HS-27A (cell line): ENCODE results near the gene DYRK1A.
"Not testable (repeated sequence)": the region's sequence is repeated elsewhere in the genome, so short reads cannot be mapped to it uniquely, and the experiment has no call there.

ENCODE experiments used
- DNase-seq: peaks from one replicate; pipeline ENCODE4 v3.0.0-alpha.2; 2012; ENCODE audit warnings: low read depth, missing footprints

DYRK1A gene

DNA sequence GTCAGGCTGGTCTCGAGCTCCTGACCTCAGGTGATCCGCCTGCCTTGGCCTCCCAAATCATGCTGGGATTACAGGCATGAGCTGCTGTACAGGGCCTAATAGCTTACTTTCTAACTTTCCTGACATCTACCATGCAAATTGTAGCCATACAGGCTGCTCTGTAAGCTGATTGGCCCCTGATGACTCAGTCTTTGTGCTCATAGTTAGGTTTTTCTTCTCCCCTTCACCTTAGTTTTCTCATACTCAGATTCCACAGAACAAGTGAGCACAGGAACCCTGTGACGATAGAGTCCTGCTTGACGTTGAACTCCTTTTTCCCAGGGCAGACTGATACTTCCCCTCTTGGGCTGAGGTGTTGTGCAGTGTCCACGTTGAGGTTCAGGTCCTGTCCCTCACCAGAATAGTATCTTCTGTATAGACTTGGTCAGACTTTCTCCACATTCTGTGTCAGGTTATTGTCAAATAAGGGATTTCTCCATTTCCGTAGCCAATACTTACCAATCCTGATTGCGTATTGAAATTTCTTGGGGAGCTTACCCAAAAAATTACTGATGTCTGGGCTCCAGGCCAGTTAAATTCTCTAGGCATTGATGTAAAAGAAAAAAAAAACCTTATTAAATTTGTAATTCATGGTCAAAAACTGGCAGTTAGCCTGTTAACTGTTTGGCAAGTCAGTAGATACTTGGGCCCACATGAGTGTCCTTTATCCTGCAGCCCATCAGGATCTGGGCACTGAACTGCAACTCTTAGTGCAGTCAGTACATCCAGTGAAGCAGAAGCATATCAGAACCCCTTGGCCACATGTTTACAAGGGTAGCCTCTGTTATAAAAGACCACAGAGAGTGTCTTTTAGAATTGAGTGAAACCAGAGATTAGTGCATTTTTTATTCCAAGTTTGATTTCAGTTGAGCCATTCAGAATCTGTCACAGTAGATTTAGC lies 118.2 kb downstream of the DYRK1A start:
- no peak for DNase-seq

DNA sequence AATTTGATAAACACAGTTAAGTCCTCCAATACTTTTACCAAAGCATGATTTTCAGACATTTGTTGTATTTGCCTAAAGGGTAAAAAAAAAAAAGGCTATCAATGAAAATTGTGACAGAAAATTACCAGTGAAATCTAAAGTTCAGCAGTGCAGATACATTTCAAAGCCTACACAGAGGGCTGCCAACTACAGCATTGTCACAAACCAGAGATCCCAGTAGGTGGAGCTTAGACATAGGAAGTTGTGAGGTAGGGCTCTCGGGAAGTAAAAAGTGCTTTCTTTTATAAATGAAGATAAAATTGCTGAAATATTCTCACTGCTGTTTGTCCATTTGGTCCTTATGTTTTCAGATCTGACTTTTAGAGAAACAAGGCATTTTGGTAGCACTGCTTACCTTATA lies 123.0 kb downstream of the DYRK1A start:
- no peak for DNase-seq

DNA sequence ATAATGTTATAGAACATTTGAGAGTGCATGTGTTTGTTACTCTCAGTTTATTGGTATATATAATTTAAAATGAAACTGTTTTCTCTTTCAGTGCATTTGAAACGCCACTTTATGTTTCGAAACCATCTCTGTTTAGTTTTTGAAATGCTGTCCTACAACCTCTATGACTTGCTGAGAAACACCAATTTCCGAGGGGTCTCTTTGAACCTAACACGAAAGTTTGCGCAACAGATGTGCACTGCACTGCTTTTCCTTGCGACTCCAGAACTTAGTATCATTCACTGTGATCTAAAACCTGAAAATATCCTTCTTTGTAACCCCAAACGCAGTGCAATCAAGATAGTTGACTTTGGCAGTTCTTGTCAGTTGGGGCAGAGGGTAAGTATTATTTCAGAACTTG lies 123.5 kb downstream of the DYRK1A start:
- DNase-seq = no peak

DNA sequence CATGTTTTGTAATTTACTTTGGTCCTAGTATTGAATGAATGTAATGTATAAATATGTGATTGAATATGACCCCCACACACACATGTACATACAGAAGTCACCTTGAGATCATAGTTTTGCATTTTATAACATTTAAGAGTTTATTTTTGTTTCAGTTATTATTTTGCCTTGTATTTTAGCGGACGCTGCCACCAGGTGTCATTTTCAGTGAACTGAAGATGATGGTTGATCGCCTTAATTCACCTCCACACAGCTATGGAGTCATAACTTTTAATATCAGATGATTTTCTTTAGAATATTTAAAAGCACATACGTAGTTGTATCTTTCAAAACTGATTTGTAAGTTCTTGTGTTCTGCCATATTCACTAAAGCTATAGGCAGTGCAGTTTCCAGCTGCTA lies 130.4 kb downstream of the DYRK1A start:
- DNase-seq = no peak

DNA sequence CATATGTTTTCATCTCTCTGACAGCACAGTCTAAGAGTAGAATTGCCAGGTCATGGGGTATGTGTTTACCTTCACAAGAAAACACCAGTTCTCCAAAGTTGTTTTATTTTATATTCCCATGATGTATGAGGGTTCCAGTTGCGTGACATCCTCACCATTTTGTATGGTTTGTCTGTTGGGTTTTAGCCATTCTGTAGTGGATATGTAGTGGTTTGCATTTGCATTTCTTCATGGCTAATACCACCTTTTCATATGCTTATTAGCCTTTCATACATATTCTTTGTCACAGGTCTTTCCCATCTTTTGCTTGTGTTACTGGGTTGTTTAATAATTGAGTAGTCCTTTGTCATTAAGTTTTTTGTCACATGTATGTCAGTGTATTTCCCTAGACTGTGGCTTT lies 132.1 kb downstream of the DYRK1A start:
- no peak for DNase-seq

DNA sequence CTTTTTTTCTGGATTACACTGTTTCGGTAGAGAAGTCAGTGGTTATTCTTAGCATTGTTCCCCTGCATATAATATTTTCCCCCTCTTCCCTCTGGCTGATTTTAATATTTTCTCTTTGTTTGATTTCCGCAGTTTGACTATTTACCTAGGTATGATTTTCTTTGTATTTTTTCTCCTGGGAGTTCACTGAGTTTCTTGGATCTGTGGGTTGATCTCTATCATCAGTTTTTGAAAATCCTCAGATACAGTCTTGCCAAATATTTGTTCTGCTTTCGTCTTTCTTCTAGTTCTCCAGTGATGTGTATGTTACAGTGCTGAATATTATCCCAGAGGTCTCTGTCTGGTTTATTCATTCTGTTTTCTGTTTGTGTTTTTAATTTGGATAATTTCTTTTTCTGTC lies 136.4 kb downstream of the DYRK1A start:
- no peak for DNase-seq

DNA sequence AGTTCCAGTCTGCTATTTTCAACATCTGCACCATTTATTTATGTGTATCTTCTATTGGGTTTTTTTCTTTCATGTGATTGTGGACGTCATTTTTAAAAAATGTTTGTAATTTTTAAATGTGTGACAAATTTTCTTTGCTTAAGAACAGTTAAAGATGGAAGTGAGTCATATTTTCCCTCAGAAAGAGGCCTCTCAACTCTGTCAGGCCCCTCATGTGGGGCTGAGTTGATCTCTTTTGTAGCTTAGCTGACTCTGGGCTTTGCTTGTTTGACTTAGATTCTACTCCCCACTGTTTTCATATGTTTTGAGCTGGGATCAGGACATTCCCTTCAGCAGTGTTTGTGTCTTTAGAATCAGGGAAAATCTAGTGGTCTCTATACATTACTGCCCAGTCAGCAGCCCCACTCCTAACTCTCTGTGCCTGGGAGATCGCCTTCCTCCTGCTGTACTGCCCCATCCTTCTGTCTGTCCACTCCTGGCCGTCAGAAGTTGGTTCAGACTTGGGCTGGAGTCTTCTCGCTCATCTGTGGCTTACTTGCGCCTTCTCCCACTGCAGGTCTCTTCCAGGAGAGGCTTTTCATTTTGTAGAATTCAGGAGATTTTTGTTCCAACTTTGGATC lies 137.4 kb downstream of the DYRK1A start:
- peak; percentile 29 for DNase-seq

DNA sequence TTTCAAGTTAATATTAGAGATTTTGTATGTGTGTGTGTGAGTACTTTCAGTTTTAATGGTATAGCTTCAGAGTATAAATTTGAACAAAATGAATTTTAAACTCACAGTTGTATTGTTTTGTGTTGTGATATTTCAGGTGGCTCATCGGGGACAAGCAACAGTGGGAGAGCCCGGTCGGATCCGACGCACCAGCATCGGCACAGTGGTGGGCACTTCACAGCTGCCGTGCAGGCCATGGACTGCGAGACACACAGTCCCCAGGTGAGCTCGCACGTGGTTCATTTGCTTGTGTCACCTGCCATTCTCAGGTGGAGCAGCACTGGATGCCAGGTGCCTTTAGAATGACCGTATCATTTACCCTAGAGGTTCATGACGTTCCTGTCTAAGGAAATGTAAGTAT lies 139.4 kb downstream of the DYRK1A start:
- no peak for DNase-seq

DNA sequence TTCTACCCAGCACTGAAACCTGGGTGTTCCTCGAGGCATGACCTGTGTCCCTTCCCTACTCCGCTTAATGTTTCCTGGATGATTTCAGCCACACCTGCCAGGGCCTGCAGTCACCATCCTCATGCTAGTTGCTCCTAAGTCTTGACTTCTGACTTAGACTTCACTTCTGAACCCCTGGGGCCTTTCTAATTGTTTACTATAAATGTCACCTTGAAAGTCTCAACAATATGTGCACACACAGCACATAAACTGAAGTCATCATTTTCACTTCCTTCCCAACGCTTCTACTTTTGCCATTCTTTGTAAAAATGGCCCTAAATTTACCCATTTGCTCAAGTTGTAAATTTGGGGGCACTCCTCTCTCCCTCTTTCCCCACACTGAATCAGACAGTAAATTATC lies 141.1 kb downstream of the DYRK1A start:
- DNase-seq = no peak

DNA sequence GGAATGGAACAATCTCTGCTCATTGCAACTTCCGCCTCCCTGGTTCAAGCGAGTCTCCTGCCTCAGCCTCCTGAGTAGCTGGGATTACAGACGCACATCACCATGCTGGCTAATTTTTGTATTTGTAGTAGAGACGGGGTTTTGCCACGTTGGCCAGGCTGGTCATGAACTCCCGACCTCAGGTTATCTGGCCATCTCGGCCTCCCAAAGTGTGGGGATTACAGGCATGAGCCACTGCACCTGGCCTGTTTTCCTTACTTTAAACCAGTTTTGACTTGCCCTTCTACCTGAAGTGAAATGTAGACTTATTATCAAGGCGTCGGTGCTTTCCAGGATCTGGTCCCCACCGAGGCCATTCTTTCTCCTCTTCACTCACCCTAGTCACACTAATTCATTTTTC lies 141.8 kb downstream of the DYRK1A start:
- no peak for DNase-seq

DNA sequence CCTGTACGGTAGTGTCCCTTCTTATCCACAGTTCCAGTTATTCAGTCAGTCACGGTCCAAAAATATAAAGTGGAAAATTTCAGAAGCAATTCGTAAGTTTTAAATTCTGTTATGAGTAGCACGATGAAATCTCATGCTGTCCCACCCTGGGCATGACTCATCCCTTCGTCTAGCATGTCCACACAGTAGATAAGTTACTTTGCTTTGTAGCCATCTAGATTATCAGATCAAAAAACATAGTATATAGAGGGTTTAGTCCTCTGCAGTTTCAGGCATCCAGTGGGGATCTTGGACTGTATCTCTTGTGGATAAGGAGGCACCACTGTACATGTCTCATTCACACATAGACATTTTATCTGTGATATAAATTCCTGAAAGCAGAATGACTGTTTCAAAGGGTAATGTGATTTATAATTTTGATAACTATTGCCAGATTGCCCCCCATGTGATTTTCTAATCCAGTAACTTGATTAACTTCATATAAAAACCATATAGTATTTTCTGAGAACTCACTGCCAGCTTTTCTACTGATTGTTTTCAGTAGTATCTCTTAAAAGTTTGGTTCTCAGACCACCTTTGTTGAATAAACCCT lies 143.3 kb downstream of the DYRK1A start:
- DNase-seq = no peak

DNA sequence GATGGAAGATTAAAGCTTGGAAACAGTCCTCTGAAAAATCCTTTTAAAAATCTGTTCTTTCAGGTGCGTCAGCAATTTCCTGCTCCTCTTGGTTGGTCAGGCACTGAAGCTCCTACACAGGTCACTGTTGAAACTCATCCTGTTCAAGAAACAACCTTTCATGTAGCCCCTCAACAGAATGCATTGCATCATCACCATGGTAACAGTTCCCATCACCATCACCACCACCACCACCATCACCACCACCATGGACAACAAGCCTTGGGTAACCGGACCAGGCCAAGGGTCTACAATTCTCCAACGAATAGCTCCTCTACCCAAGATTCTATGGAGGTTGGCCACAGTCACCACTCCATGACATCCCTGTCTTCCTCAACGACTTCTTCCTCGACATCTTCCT lies 145.3 kb downstream of the DYRK1A start:
- no peak for DNase-seq

DNA sequence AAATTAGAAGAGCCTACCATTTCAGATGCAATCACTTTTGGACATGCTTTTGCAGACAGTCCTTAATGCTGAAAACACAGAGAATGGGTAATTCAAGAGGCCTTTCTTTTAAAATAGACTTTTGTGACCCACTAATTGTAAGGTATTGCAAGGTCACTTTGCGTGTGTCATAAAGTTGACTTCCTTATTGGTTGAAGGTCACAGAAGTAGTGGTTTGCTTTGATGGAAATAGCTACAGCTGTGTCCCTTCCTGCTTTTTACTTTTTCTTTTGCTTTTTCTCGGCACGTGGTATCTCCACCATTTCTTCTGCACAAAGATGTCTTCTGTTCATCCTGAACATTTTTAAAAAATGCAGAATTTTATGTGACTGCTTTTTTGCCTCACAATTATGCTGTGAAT lies 146.8 kb downstream of the DYRK1A start:
- no peak for DNase-seq

DNA sequence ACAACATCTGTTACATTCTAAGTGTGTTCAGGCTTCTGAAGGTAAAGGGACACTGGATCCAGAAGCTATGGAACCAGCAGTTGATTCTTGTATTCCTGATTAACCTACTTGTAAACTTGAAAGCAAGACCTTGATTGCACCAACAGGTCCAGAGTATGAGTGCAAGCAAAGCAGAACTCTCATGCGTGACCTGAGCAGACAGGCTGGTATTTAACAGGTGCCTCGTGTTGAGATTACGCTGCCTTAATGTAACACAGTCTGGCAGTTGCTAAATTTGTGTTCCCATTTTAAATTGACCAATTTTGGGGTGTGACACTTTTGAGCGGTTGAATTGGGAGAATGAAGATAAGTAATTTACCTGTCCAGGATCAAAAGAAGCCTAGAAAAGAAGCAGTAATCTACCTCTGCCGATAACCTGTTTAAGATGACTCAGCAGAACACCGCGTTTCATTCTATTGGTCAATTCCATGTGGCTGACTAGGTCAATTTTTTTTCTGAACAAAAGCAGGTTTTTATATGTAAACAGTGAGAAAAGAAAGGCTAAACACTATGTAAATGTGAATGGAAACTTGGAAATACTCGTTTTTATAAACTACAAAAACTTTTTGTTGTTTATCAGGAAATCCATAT lies 147.6 kb downstream of the DYRK1A start:
- no peak for DNase-seq

DNA sequence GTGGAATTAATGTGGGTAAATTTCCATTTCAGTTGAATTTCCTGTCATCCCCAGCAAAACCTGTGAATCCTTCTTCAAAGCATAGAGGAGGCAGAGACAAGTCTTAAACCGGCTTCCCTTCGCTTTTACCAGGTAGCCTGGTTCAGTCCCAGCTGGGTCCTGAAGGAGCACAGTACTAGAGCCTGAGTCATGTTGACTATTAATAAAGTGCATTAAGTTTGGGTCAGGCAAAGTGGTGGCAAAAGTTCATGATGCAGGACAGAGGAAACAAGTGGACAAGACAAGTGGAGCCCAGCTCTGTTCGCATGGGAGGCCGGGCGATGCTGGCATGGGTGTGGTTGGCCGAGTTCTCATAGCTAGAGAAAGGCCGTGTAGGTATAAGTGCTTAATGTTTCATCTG lies 150.4 kb downstream of the DYRK1A start:
- no peak for DNase-seq

DNA sequence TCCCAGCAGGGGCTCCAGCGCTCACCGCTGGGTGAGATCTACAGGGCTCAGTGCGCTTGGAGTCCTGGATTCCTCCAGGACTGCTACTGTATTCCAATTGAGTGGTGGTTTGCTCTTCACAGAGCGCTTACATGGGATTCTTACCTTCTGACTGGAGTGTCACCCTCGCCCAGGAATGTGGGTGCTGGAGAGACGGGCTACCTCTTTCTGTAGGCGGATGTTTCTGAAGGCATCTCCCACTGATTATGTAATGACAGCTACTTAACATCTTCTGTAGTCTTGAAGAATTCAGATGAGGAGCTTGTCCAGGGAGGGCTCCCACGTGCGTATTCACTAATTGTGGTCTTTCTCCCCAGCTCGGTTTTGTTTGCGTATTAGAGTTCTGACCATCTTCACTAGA lies 154.2 kb downstream of the DYRK1A start:
- no peak for DNase-seq

DNA sequence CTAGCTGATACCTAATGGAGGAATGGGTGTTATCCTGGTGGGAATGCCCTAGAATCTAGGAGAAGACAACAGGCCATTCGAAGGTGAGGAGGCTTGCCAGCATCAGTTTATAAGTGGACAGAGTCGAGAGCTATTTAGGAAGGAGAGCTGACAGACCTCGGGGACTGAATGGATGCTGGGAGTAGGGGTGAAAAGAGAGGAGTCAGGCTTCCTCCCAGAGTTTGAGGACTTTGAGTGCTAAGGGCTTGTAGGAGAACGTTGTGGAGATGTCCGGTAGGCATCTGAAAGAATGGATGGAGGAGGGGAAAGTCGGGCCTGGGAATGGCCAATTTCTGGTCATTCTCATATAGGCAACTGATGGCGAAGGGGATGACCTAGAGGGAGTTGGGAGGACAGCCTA lies 155.1 kb downstream of the DYRK1A start:
- no peak for DNase-seq

DNA sequence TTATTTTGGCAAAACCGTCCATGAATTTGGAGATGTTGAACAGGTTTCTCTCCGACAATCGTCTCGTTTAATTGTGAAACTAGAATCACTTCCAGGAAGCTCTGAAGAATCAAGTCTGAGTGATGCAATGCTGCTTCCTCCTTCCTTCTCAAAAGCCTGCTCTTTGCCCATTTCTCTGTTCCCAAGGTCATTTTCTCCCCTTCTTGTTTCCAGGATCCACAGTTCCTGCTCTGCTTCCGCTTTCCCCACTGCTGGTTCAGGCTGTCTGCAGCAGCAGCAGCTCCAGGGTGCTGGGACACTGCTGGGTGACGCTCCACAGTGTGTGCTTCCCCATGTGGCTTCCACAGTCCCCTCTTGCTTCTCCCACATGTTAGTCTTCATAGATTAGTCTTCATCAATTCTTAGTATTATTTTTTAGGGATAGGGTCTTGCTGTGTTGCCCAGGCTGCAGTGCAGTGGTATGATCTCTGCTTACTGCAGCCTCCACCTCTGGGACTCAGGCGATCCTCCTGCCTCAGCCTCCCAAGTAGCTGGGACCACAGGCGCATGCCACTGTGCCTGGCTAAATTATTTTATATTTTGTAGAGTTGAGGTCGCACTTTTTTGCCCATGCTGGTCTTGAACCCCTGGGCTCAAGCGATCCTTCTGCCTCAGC lies 156.2 kb downstream of the DYRK1A start:
- no peak for DNase-seq

DNA sequence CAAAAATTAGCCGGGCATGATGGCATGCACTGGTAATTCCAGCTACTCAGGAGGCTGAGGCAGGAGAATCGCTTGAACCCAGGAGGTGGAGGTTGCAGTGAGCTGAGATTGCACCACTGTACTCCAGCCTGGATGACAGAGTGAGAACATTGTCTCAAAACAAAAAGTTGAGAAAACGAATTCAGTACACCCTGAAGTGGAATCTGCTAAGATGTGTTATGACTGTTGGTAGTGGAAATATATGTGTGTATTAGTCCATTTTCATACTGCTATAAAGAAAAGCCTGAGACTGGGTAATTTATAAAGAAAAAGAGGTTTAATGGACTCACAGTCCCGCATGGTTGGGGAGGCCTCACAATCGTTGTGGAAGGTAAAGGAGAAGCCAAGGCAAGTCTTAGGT lies 158.4 kb downstream of the DYRK1A start:
- not testable (repeated sequence) for DNase-seq

DNA sequence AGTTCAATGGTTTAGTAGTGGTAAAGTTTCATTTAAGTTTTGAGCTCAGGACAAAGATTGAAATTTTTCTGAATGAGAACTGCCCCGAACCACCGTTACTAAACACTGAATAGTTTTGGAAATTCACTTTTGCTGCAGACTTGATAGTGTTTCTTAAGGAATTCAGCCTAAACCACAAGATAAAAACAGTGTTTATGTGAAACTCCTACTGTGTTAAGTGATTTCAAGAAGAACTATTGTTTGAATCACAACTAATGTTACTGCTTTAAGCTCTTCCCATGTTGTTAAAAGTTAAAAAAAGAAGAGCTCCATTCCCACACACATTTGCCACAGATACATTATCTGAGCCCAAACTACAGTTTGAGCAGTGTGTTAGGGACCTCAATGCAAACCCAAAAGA lies 159.2 kb downstream of the DYRK1A start:
- no peak for DNase-seq

DNA sequence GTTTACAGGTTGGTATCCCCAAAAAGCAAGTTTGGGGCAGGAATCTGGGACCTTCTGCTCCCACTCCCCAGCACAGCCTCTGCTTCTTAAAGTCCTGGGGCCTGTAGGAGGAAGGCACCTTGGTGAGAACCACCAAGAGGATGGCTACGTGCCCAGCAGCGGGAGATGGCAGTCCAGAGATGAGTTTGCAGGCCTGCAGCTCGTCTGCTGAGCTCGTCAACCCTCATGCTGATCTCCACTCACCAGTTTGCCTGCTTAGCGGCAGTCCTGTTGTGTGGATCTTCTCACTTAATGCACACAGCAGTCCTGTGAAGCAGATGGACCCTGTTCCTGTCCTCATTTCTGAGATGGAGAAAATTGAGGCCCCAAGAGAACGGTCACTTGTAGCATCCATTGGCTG lies 160.5 kb downstream of the DYRK1A start:
- no peak for DNase-seq

DNA sequence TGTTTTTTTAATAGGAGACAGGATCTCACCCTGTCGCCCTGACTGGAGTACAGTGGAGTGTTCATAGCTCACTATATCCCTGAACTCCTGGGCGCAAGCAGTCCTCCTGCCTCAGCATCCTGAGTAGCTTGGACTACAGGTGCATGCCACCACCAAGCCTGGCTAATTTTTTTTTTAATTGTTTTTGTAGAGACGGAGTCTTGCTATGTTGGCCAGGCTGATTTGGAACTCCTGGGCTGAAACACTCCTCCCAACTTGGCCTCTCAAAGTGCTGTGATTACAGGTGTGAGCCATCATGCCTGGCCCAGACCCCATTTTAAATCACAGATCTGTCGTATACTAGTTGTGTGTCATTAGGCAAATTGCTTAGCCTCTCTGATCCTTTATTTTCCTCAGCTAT lies 161.1 kb downstream of the DYRK1A start:
- DNase-seq = no peak
